Gastrocnemius medialis (tissue), 4 donors: ENCODE data around the gene SEMA3G. TPM values are rescaled to one million over a fixed set of nuclear protein-coding genes. Genes with fewer than 3 reads are reported as not detected.
A peak's percentile ranks its signal among the peaks of the same experiment; 100 is the strongest.

Experiments used
- ATAC-seq, 2 donors: fragments of 150-250 bp; one replicate each; pipeline ENCODE4 v1.9.1; 2016
- DNase-seq, 2 donors: peaks; one replicate each; pipeline ENCODE4 v3.0.0-alpha.2; 2019
- H3K27ac ChIP-seq, 4 donors: fragments of 200-600 bp; sonication (generic); 1 replicate in 1 of 4; 2 replicates in 3 of 4; pipeline ENCODE4 v1.5.1; 2016 to 2018; ENCODE audit warnings: mild to moderate bottlenecking in 2 of 4, moderate library complexity in 1 of 4
- H3K27me3 ChIP-seq, 3 donors: fragments of 200-600 bp; sonication (generic) in 2 of 3; 1 replicate in 1 of 3; 2 replicates in 2 of 3; pipeline versions ENCODE4 v1.5.1 to v1.6.0; 2016 to 2019; ENCODE audit warnings: mild to moderate bottlenecking in 1 of 3, moderate library complexity in 1 of 3
- H3K36me3 ChIP-seq, 2 donors: fragments of 200-600 bp; sonication (generic) in 1 of 2; one replicate each; pipeline ENCODE4 v1.5.1; 2017 to 2018
- H3K4me1 ChIP-seq, 2 donors: fragments of 200-600 bp; sonication (generic) in 1 of 2; one replicate each; pipeline ENCODE4 v1.5.1; 2016 to 2017; ENCODE audit warnings: mild to moderate bottlenecking in 2 of 2
- H3K4me3 ChIP-seq, 4 donors: fragments of 200-600 bp; sonication (generic) in 3 of 4; 1 replicate in 1 of 4; 2 replicates in 3 of 4; pipeline ENCODE4 v1.5.1; 2016 to 2019; ENCODE audit warnings: mild to moderate bottlenecking in 2 of 4
- H3K9me3 ChIP-seq, 3 donors: fragments of 200-600 bp; sonication (generic) in 2 of 3; 1 replicate in 1 of 3; 2 replicates in 2 of 3; pipeline ENCODE4 v1.5.1; 2016 to 2019
- POLR2A ChIP-seq, 2 donors: fragments of 450-650 bp; IDR thresholded peaks; one replicate each; pipeline ENCODE4 v1.6.1; 2017; ENCODE audit warnings: antibody characterized with exemption in 2 of 2, mild to moderate bottlenecking in 2 of 2, moderate library complexity in 2 of 2
- in situ Hi-C, 4 donors: fragments of 200-750 bp; cut with MboI; loops; one replicate each; pipeline versions ENCODE4 v1.15.0 to v1.8.0; 2017; ENCODE audit warnings: low sequenced_read_pairs in 4 of 4
- intact Hi-C: fragments of 100-400 bp; cut with DNase I; formaldehyde crosslinking; loops from one replicate; pipeline ENCODE4 v1.15.1; 2023; ENCODE audit warnings: low total_unique reads
- total RNA-seq, 4 donors: library from RNA; depleted of rRNA; stranded (reverse); fragments of >200 nt; gene quantifications; one replicate each; pipeline versions ENCODE4 v1.1.0 to v1.2.3, GENCODE V29; 2016
- TF ChIP-seq, protein P1 (sequence below), 5 experiments: fragments of 450-650 bp in 3 of 5; fragments of 200-600 bp in 2 of 5; sonication (generic) in 2 of 5; IDR thresholded peaks in 4 of 5; conservative IDR thresholded peaks in 1 of 5; 1 replicate in 4 of 5; 2 replicates in 1 of 5; pipeline ENCODE4 v1.5.1; 2016 to 2019; ENCODE audit warnings: antibody characterized with exemption in 5 of 5, mild to moderate bottlenecking in 3 of 5, moderate library complexity in 3 of 5

SEMA3G gene
- total RNA-seq, 4 donors from 2014 or later: 3.8 to 20.3 (median 13.1) TPM

DNA sequence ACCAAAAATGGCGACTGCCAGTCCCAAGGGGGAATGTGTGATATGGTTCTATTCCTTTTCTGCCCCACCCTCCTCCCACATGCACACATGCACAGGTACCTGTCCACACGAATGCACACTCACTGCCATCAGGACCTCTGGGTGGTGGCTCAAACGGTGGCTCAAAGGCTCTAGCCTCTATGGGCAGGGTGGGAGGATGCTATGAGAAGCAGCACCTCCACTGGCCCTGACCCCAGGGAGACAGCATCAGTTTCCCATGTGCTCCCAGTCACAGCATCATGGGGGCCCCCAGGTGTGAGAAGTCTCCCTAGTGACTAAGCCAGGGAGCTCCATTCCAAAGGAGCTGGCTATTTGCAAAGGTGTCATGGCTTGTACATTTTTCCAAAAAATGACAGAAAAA lies 15.9 kb downstream of the SEMA3G start:
- no peak for TF ChIP-seq POLR2A (IDR thresholded peaks at IDR 0.05)
- TF ChIP-seq, protein P1, sequence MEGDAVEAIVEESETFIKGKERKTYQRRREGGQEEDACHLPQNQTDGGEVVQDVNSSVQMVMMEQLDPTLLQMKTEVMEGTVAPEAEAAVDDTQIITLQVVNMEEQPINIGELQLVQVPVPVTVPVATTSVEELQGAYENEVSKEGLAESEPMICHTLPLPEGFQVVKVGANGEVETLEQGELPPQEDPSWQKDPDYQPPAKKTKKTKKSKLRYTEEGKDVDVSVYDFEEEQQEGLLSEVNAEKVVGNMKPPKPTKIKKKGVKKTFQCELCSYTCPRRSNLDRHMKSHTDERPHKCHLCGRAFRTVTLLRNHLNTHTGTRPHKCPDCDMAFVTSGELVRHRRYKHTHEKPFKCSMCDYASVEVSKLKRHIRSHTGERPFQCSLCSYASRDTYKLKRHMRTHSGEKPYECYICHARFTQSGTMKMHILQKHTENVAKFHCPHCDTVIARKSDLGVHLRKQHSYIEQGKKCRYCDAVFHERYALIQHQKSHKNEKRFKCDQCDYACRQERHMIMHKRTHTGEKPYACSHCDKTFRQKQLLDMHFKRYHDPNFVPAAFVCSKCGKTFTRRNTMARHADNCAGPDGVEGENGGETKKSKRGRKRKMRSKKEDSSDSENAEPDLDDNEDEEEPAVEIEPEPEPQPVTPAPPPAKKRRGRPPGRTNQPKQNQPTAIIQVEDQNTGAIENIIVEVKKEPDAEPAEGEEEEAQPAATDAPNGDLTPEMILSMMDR (IDR thresholded peaks at IDR 0.05 in 4 of 5, conservative IDR thresholded peaks at IDR 0.05 in 1 of 5): no peak
- intact Hi-C loops (no loop called here), in situ Hi-C loops (no loop called here)
- ATAC-seq (no peak), DNase-seq (no peak)
- peak overlapping the region; percentile 26 to 66 (median 52) for H3K27ac ChIP-seq
- no peaks in the 10 kb centered on the region for H3K9me3 ChIP-seq
- H3K4me1 ChIP-seq: peaks cover 11 to 16% of the 10 kb centered on the region in 2 donors
- no peak overlapping the region for H3K4me3 ChIP-seq
- no peaks in the 10 kb centered on the region for H3K36me3 ChIP-seq
- no peaks in the 10 kb centered on the region for H3K27me3 ChIP-seq

- DNase-seq: peak; percentile 58 to 63
- Histone ChIP-seq H3K27me3 (no peaks in the 10 kb centered on the region), H3K4me3 (no peak overlapping the region), H3K4me1 (peaks cover 9 to 11% of the 10 kb centered on the region in 2 donors), H3K27ac (peak overlapping the region in 3 of 4 donors; percentile 45 to 66 (median 58)), H3K36me3 (no peaks in the 10 kb centered on the region), H3K9me3 (no peaks in the 10 kb centered on the region)
- in situ Hi-C loops: no loop called here
- peak; percentile 81 to 90 for ATAC-seq
- TF ChIP-seq, protein P1 (IDR thresholded peaks at IDR 0.05 in 4 of 5, conservative IDR thresholded peaks at IDR 0.05 in 1 of 5): peak; percentile 53 to 76 (median 74)
- TF ChIP-seq POLR2A (IDR thresholded peaks at IDR 0.05): no peak
- intact Hi-C loops: loop anchor here (1.0 kb wide), 1 partner anchor 19 kb away; no protein-coding TSS in a partner anchor
Measured at GRCh38 chr3:52428151-52429005, 16.5 kb downstream of the SEMA3G start.

GRCh38 chr3:52423173-52423572 lies 21.7 kb downstream of the SEMA3G start:
- no peaks in the 10 kb centered on the region for H3K27me3 ChIP-seq
- ATAC-seq (no peak), DNase-seq (peak in 1 of 2 donors; percentile 7)
- H3K36me3 ChIP-seq: no peaks in the 10 kb centered on the region
- TF ChIP-seq, protein P1 (IDR thresholded peaks at IDR 0.05 in 4 of 5, conservative IDR thresholded peaks at IDR 0.05 in 1 of 5): no peak
- no peak for TF ChIP-seq POLR2A (IDR thresholded peaks at IDR 0.05)
- H3K27ac ChIP-seq: no peak overlapping the region
- no peak overlapping the region for H3K4me3 ChIP-seq
- H3K4me1 ChIP-seq: no peaks in the 10 kb centered on the region
- in situ Hi-C loops (no loop called here), intact Hi-C loops (no loop called here)
- no peaks in the 10 kb centered on the region for H3K9me3 ChIP-seq

GRCh38 chr3:52422669-52423068 lies 22.2 kb downstream of the SEMA3G start:
- H3K27me3 ChIP-seq: no peaks in the 10 kb centered on the region
- TF ChIP-seq, protein P1 (IDR thresholded peaks at IDR 0.05 in 4 of 5, conservative IDR thresholded peaks at IDR 0.05 in 1 of 5): no peak
- TF ChIP-seq POLR2A (IDR thresholded peaks at IDR 0.05): no peak
- H3K9me3 ChIP-seq: no peaks in the 10 kb centered on the region
- no peak overlapping the region for H3K27ac ChIP-seq
- intact Hi-C loops: no loop called here
- H3K36me3 ChIP-seq: no peaks in the 10 kb centered on the region
- no peak for ATAC-seq
- in situ Hi-C loops: no loop called here
- no peak for DNase-seq
- H3K4me1 ChIP-seq: no peaks in the 10 kb centered on the region
- no peak overlapping the region for H3K4me3 ChIP-seq
